ENCODE data around the gene ZNF775. TPM values are rescaled to one million over a fixed set of nuclear protein-coding genes. Genes with fewer than 3 reads are reported as not detected.

The ZNF775 gene
- total and polyA plus RNA-seq, 2 experiments from 2014 or later, result 0.75 to 3.9 TPM

DNA sequence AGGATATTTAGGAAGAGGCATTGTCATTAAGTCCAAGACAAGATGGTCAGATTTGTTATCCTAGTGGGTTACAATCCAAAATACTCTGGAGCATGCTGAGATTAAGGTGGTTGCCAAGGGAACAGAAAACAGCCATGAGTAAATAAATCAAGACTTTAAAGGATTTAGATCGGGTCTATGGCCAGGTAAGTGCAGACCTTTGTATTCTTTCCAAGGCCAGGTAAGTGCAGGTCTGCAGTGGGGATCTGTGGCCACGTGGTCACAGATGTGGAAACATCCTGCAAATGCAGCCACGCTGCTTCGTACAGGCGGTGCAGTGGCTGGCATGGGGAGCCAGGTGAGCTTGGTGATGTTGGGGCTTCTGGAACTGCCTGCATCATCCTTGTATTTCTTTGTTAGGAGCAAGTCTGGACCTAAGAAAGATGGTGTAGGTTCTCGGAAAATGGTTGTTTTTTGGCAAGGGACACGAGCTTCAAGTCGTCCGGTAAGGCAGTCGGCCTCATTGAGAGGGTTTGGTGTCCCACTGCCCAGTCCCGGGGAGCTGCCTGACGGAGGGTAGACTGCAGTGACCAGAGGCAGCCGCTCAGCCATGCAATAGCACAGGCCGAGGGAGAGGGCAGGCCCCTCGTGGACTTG, 21.8 kb downstream of the ZNF775 start:
- Histone ChIP-seq H3K4me1 (ENCODE audit: insufficient read depth) (peaks cover 20% of the 10 kb centered on the region), H3K79me2 (ENCODE audit: insufficient read depth) (no peaks in the 10 kb centered on the region), H3K9me2 (ENCODE audit: insufficient read depth) (no peaks in the 10 kb centered on the region), H3K9ac (no peak overlapping the region), H3K9me3 (ENCODE audit: low read depth) (no peaks in the 10 kb centered on the region), H3K27ac (no peak overlapping the region), H2AFZ (no peak overlapping the region), H4K20me1 (ENCODE audit: insufficient read depth) (no peaks in the 10 kb centered on the region), H3K36me3 (ENCODE audit: low read depth) (no peaks in the 10 kb centered on the region), H3K4me2 (ENCODE audit: unreplicated experiment) (no peak overlapping the region), H3F3A (ENCODE audit: insufficient read depth) (no peaks in the 10 kb centered on the region), H3K4me3 (no peak overlapping the region), H3K27me3 (replicated peaks; ENCODE audit: insufficient read depth) (no peaks in the 10 kb centered on the region)
- in situ Hi-C loops (cut with MboI), result no loop called here
- WGBS, 2 experiments (ENCODE audit: low coverage in 1 of 2, low lambda C conversion rate in 2 of 2, missing lambda C conversion rate in 2 of 2), result 89 to 90% methylated on average over 15 of the region's 15 CpGs
- no peak for TF ChIP-seq EZH2phosphoT487 (IDR thresholded peaks at IDR 0.05; ENCODE audit: insufficient read depth, low read depth)
- no peak for TF ChIP-seq EZH2 (IDR thresholded peaks at IDR 0.05; ENCODE audit: insufficient read depth, poor library complexity, severe bottlenecking)
- no peak for DNase-seq

DNA sequence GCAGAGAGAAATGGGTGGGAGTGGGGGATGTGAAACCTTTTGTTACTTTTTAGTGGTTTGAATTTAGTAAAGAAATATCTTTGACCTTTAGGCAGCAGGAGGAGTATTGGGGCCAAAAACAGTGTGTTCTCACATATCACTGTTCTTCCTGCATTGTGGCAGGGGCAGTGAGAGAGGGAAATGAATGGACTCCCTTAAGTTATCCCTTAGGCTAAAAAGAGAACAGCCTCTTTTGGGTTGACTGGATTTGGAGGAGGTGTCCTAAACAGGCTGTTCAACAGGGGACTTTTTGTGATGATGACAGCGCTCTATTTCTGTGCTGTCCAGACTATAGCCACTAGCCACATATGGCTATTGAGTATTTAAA, 22.3 kb downstream of the ZNF775 start:
- WGBS, 2 experiments (ENCODE audit: low coverage in 1 of 2, low lambda C conversion rate in 2 of 2, missing lambda C conversion rate in 2 of 2), result 95 to 100% methylated on average over 1 of the region's 1 CpG
- Histone ChIP-seq H3K27me3 (replicated peaks; ENCODE audit: insufficient read depth) (no peaks in the 10 kb centered on the region), H3K4me3 (no peak overlapping the region), H3F3A (ENCODE audit: insufficient read depth) (no peaks in the 10 kb centered on the region), H3K4me1 (ENCODE audit: insufficient read depth) (peaks cover 21% of the 10 kb centered on the region), H3K9me2 (ENCODE audit: insufficient read depth) (no peaks in the 10 kb centered on the region), H2AFZ (no peak overlapping the region), H3K27ac (no peak overlapping the region), H4K20me1 (ENCODE audit: insufficient read depth) (no peaks in the 10 kb centered on the region), H3K36me3 (ENCODE audit: low read depth) (no peaks in the 10 kb centered on the region), H3K79me2 (ENCODE audit: insufficient read depth) (no peaks in the 10 kb centered on the region), H3K9me3 (ENCODE audit: low read depth) (no peaks in the 10 kb centered on the region), H3K4me2 (ENCODE audit: unreplicated experiment) (no peak overlapping the region), H3K9ac (no peak overlapping the region)
- in situ Hi-C loops (cut with MboI), result no loop called here
- DNase-seq, result no peak
- no peak for TF ChIP-seq EZH2phosphoT487 (IDR thresholded peaks at IDR 0.05; ENCODE audit: insufficient read depth, low read depth)
- TF ChIP-seq EZH2 (IDR thresholded peaks at IDR 0.05; ENCODE audit: insufficient read depth, poor library complexity, severe bottlenecking), result no peak

DNA sequence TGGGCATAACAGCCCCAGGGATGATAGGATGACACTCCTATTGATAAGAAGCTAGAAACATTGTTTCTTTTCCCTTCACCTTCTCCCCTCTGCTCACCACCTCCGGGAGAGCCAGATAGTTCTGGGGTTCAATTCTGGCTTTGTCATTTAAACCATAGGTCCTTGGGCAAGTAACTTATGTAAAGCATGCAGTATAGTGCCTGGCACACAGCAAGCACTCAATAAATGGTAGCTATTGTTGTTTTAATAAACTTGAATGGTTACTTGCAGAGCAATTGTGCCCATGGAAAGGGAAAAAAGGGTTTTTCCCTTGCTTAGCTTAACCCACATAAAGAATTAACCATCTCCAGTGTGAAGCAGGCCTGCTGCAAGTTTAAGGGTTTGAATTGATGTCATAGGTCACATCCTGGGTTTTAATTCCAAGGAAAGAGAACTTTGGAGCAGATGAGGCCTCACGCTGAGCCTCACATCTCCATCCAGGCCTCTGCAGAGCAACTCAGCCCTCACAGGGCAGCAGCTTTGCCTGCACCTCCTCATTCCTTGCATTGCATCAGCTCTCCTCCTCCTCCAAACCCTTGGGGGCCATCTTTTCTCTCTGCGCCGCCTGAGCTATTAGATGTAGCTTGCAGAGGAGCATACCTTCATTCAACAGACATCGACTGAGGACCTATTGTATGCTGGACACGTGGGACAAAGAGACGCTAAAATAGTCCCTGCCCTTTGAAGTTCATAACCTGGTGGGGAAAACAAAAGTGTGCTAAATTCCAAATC, 22.9 kb downstream of the ZNF775 start:
- H3K79me2 ChIP-seq (ENCODE audit: insufficient read depth), result no peaks in the 10 kb centered on the region
- in situ Hi-C loops (cut with MboI), result no loop called here
- no peaks in the 10 kb centered on the region for H4K20me1 ChIP-seq (ENCODE audit: insufficient read depth)
- no peak overlapping the region for H2AFZ ChIP-seq
- no peak overlapping the region for H3K9ac ChIP-seq
- TF ChIP-seq EZH2 (IDR thresholded peaks at IDR 0.05; ENCODE audit: insufficient read depth, poor library complexity, severe bottlenecking) (no peak), EZH2phosphoT487 (IDR thresholded peaks at IDR 0.05; ENCODE audit: insufficient read depth, low read depth) (no peak)
- no peaks in the 10 kb centered on the region for H3K27me3 ChIP-seq (replicated peaks; ENCODE audit: insufficient read depth)
- no peak overlapping the region for H3K27ac ChIP-seq
- H3F3A ChIP-seq (ENCODE audit: insufficient read depth), result no peaks in the 10 kb centered on the region
- peaks cover 26% of the 10 kb centered on the region for H3K4me1 ChIP-seq (ENCODE audit: insufficient read depth)
- no peaks in the 10 kb centered on the region for H3K9me3 ChIP-seq (ENCODE audit: low read depth)
- WGBS, 2 experiments (ENCODE audit: low coverage in 1 of 2, low lambda C conversion rate in 2 of 2, missing lambda C conversion rate in 2 of 2), result 84 to 86% methylated on average over 7 of the region's 7 CpGs
- H3K4me3 ChIP-seq, result no peak overlapping the region
- H3K9me2 ChIP-seq (ENCODE audit: insufficient read depth), result no peaks in the 10 kb centered on the region
- no peak overlapping the region for H3K4me2 ChIP-seq (ENCODE audit: unreplicated experiment)
- H3K36me3 ChIP-seq (ENCODE audit: low read depth), result no peaks in the 10 kb centered on the region
- no peak for DNase-seq

DNA sequence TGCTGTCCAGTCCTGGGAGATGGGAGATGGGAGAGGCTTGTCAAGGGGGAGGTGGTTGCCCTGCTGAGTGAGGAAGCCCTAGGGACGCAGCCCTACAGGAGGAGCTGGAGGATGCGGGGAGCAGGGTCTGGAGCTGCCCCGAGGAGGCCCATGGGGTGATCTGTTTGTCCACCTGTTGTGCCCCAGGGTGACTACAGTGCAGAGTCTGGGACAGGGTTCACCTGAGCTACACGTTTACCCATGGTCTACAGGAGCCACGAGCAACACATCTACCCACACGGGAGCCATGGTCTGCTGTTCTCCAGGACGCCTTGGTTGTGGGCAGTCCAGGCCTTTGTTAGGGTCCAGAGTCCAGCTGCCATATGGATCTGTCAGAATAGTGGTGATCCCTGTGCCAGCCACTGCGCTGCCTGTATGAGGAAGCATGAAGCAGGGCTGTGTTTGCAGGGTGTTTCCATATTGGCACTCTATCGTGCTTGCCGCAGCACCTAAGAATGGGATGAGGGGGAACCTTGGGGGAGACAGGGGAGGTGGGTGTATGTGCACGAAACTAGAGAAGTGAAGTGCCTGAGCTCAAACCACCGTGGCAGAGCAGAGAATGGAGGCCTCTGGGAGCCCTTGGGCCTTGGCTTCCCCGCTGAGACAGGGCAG, 23.7 kb downstream of the ZNF775 start:
- TF ChIP-seq EZH2 (IDR thresholded peaks at IDR 0.05; ENCODE audit: insufficient read depth, poor library complexity, severe bottlenecking), result no peak
- Histone ChIP-seq H3F3A (ENCODE audit: insufficient read depth) (no peaks in the 10 kb centered on the region), H3K9me3 (ENCODE audit: low read depth) (no peaks in the 10 kb centered on the region), H3K4me1 (ENCODE audit: insufficient read depth) (peaks cover 26% of the 10 kb centered on the region), H3K9ac (no peak overlapping the region), H3K9me2 (ENCODE audit: insufficient read depth) (no peaks in the 10 kb centered on the region), H3K4me3 (no peak overlapping the region), H3K27ac (no peak overlapping the region), H2AFZ (no peak overlapping the region), H3K27me3 (replicated peaks; ENCODE audit: insufficient read depth) (no peaks in the 10 kb centered on the region), H3K36me3 (ENCODE audit: low read depth) (no peaks in the 10 kb centered on the region), H3K79me2 (ENCODE audit: insufficient read depth) (no peaks in the 10 kb centered on the region), H4K20me1 (ENCODE audit: insufficient read depth) (no peaks in the 10 kb centered on the region), H3K4me2 (ENCODE audit: unreplicated experiment) (no peak overlapping the region)
- in situ Hi-C loops (cut with MboI), result no loop called here
- DNase-seq, result no peak
- WGBS, 2 experiments (ENCODE audit: low coverage in 1 of 2, low lambda C conversion rate in 2 of 2, missing lambda C conversion rate in 2 of 2), result 82 to 89% methylated on average over 12 to 13 of the region's 13 CpGs
